ENCODE data around the gene GCC1.
"Not testable (repeated sequence)": the region's sequence is repeated elsewhere in the genome, so short reads cannot be mapped to it uniquely, and the experiment has no call there.

Gene GCC1

GRCh38 chr7:127588697-127589482 is 3.5 kb upstream of the GCC1 start:
- DNase-seq, result peak; percentile 76

GRCh38 chr7:127588019-127588696 is 2.8 kb upstream of the GCC1 start, which contains the start of gene ARF5:
TSS of gene ARF5 (plus strand) at chr7:127588411. CDS start at chr7:127588499, 88 bp downstream.
- peak; percentile 89 for DNase-seq

DNA sequence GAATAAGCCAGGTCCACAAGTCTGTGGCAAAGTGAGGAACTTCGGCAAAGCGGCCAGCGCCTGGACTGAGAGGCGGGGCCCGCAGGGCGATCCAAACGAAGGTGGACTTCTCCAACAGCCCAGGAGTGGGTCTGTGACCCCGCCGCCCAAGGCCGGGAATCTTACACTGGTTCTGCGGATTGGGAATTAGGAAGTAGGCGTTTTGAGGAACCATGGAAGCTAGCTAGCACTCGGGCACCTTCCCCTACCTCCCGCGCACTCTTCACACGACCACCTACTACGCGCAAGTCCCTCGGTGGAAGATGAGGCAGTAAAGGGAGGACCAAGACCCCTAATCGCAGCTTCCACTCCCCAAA is 2.2 kb upstream of the GCC1 start:
- no peak for DNase-seq

DNA sequence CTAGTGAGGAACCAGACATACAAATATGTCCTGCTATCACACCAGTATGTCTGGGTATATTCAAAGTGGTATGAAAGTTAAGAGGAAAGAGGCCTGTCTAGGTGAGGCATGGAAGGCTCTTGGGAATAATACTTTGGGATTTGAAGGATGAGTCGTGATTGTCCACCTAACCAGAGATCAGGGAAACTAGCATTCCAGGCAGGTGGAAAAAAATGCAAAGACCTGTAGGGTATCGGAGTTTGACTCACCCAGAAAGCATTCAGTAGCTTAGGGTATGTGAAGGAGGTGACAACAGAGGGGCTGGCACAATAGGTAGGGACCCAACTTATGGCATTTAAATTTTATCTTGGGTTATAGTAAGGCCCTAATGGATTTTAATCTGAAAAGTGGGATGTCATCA is 950 bp upstream of the GCC1 start:
- DNase-seq, result no peak

- no peak for DNase-seq
These were observed 750 bp downstream of the GCC1 start for GRCh38 chr7:127584648-127585043.

- no peak for DNase-seq
These were observed 3.0 kb downstream of the GCC1 start for GRCh38 chr7:127582361-127582760.

GRCh38 chr7:127581716-127582115 is 3.7 kb downstream of the GCC1 start:
- no peak for DNase-seq

DNA sequence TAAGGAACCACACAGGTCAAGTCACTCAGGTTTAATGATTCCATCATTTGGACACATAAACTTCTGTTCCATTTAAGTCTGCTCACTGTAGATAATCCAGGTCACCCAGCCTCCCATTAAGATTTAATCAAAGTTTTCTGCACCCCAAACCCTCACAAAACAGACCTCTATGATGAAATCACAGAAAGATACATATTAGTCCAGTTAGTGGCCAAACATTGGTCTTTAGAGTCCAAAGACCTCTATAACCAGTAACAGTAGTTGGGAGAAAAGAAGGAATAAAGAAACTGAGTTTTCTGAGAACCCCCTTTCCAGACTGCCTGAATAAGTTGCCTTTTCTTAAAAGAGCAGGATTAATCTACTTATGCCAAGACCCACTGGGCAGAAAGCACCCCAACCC is 4.8 kb downstream of the GCC1 start:
- DNase-seq, result no peak

GRCh38 chr7:127578711-127579275 is 6.6 kb downstream of the GCC1 start:
- DNase-seq, result no peak

DNA sequence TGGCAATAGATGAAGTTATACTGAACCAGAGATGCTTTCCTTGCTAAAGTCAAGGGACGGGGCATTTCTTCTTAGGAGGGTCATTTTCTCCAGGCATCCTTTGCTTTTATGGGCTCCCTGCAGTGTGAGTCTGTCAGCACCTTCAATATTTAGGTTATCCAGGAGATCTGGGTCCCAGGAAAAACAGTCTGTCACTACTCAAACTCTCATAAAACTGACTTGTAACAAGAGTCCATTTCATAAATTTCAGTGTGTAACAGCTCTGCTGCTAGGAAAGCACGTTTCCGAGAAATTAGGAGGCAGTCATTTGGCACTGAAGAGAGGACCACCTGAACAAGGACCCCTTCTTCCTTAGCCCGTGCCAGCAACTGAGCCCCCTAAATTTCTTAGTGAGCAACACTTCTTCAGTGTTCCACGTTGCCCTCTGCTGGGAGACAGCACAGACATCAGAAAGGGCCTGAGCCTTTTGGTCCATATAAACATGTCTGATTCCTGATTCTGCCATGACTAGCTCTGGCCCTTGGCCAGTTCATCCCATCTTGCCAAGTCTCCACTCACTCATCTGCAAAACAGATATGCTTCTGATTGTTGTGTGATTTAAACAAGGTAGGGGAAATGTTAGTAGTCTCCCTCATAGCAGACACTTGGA is 7.2 kb downstream of the GCC1 start:
- DNase-seq, result peak; percentile 11

DNA sequence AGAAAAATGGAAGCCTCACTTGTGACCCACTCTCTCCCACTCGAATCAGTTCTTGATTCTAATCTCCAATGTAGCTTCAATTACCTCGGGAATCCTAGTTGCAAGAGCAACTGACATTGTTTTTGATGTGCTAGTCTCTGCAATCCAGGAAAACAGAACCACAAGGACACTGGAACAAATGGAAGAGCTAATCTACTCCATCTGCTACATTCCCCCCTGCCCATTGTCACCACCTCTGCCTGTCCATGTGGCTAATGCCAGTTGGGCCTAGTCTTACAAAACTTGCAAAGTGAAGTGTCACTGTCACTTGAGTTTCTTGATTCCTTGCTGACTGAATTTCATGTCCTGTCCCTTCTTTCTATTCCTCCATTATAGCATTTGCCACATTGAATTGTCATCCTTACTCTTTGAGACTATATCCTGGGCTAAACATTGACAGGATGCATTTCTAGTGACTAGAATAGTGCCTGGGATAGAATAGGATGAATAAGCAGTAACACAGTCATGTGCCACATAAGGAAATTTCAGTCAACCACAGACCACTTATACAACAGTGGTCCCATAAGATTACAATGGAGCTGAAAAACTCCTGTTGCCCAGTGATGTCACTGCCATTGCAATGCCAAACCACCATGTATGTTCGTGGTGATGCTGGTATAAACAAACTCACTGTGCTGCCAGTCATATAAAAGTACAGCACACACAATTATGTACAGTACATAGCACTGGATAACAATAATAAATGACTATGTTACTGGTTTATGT is 13.5 kb downstream of the GCC1 start:
- no peak for DNase-seq

GRCh38 chr7:127568034-127568433 is 17.4 kb downstream of the GCC1 start:
- DNase-seq, result not testable (repeated sequence)

DNA sequence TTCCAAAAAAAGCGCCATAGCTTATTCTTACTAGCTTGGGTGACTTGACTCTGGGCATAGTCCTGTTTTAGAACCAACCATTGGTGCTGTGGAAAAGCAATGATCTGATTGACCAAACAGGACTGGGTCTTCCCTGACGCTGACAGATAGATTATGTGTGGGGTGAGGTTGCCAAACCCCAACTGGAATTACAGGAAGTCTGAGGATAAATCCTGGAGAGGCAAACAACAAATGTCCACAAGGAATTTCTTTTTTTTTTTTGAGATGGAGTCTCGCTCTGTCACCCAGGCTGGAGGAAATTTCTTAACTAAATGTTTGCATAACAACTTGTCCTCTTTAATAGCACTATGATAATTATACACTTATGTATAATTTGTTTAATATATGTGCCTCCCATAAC is 19.2 kb downstream of the GCC1 start:
- no peak for DNase-seq

- no peak for DNase-seq
These were observed 27.6 kb downstream of the GCC1 start for GRCh38 chr7:127557803-127558202.

- DNase-seq, result no peak
These were observed 29.0 kb downstream of the GCC1 start for GRCh38 chr7:127556404-127556803.

DNA sequence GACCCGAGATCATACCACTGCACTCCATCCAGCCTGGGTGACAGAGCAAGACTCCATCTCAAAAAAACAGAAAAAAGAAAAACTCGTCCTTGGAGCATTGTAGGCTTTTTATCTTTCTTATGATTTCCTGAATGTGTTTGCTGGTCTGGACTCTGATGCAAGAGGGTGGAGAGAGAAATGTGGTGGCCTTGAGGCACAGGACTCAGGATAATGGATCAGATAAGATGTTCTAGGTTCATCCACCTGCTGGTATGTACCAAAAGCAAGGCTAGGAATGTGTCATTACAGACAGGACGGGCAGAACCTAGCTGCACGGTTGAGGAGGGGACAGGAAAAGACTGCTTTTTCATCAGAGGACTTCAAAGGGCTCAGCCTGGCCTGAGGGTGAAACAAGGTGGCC is 33.5 kb downstream of the GCC1 start:
- DNase-seq, result no peak

DNA sequence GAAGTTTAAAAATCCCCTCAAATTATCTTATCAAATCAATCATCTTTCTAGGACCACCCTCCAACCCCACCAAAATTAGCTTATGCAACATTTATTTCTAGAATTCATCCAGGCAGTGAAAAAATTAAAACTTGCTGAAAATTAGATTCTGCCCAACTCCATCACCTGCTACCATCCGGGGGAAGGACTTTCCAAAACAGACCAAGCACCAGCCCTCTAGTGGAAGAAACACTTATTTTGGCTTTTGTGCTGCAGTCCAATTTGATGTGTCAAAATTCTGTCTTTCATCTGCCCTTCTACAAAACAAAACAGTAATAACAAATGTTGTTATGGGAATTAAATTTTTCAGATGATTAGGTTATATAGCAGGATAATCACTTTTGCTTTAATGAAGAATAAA is 35.1 kb downstream of the GCC1 start:
- DNase-seq, result no peak

GRCh38 chr7:127546313-127546712 is 39.1 kb downstream of the GCC1 start:
- DNase-seq, result no peak

- no peak for DNase-seq
These were observed 43.8 kb downstream of the GCC1 start for GRCh38 chr7:127541548-127541947.

- DNase-seq, result not testable (repeated sequence)
These were observed 44.9 kb downstream of the GCC1 start for GRCh38 chr7:127540461-127540860.

- no peak for DNase-seq
These were observed 46.3 kb downstream of the GCC1 start for GRCh38 chr7:127539116-127539515.

DNA sequence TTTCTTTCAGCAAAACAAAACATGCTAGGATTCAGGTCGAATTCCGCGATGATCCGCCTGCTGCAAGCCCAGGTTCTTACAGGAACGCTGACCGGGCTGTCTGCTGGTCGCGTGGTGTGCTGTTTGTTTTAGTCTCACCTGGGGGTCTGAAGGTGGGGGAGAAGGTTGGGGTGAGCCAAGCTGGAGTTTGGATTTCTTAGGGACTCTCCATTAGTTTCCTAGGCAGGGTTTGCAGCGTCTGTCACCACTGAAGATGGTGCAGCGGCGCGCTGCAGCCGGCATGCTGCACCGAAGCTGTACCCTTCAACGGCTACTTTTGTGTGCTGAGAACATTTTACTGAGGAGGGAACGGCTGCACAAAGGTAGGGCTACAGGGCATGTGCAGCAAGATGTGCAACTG is 48.7 kb downstream of the GCC1 start:
- peak; percentile 39 for DNase-seq

GRCh38 chr7:127536394-127536691 is 49.1 kb downstream of the GCC1 start:
- DNase-seq, result no peak
